Panc1 (cell line): ENCODE measurements around the gene APLF. TPM values are rescaled to one million over a fixed set of nuclear protein-coding genes. Genes with fewer than 3 reads are reported as not detected.

ENCODE experiments used
- ATAC-seq: fragments of 200-7000 bp; cut with Tn5 transposase; 2 replicates; pipeline ENCODE4 v1.9.1; 2020; ENCODE audit warnings: mild to moderate bottlenecking, moderate library complexity
- BruUV-seq: library from RNA; stranded (reverse); fragments of 400-500 nt; replicated peaks from 2 replicates; lab custom pipeline; 2021; lab: Mats Ljungman, UMichigan
- CTCF ChIA-PET: fragments of 300-600 bp; sonication (Branson Sonifier 250); formaldehyde crosslinking; loops from one replicate; lab custom pipeline; 2022; ENCODE audit warnings: antibody characterized with exemption; lab: Charles Lee
- POLR2A ChIA-PET: fragments of 300-600 bp; sonication (Branson Sonifier 250); formaldehyde crosslinking; loops from one replicate; lab custom pipeline; 2022; ENCODE audit warnings: antibody characterized with exemption; lab: Charles Lee
- DNase-seq: peaks from one replicate; pipeline ENCODE4 v3.0.0-alpha.2; 2010; ENCODE audit warnings: low read depth, low spot score
- H3K27ac ChIP-seq: 2 replicates; pipeline ENCODE4 v1.5.1; 2011; ENCODE audit warnings: mild to moderate bottlenecking, low read length, inconsistent platforms
- H3K27me3 ChIP-seq: fragments of 200-500 bp; sonication (Bioruptor generic); 2 replicates; pipeline ENCODE4 v1.6.0; 2014; ENCODE audit warnings: low read length, inconsistent platforms; ENCODE audit not compliant: control insufficient read depth, insufficient read depth
- H3K36me3 ChIP-seq: fragments of 200-500 bp; sonication (Bioruptor generic); 2 replicates; pipeline ENCODE4 v1.5.1; 2014; ENCODE audit warnings: inconsistent platforms, mild to moderate bottlenecking, low read length, moderate library complexity; ENCODE audit not compliant: control insufficient read depth, insufficient read depth
- H3K4me1 ChIP-seq: 2 replicates; pipeline ENCODE4 v1.5.1; 2011; ENCODE audit warnings: inconsistent platforms, mild to moderate bottlenecking, low read length, moderate library complexity; ENCODE audit not compliant: control insufficient read depth, insufficient read depth
- H3K4me3 ChIP-seq, 2 experiments: 2 replicates each; pipeline ENCODE4 v1.5.1; 2011 to 2012; ENCODE audit warnings: low read depth in 2 of 2, low read length in 2 of 2, mild to moderate bottlenecking in 2 of 2, inconsistent platforms in 1 of 2, moderate library complexity in 1 of 2
- H3K9me3 ChIP-seq: fragments of 200-500 bp; sonication (Bioruptor generic); 2 replicates; pipeline ENCODE4 v1.5.1; 2014; ENCODE audit warnings: low read depth, mild to moderate bottlenecking, inconsistent platforms, low read length, moderate library complexity; ENCODE audit not compliant: control insufficient read depth, insufficient read depth
- POLR2AphosphoS5 ChIP-seq: IDR thresholded peaks from 2 replicates; pipeline ENCODE4 v1.6.1; 2012; ENCODE audit warnings: mild to moderate bottlenecking, low read depth, low read length, moderate library complexity
- SIN3A ChIP-seq: IDR thresholded peaks from 2 replicates; pipeline ENCODE4 v1.6.1; 2012; ENCODE audit warnings: low read depth, mild to moderate bottlenecking, low read length, moderate library complexity, borderline replicate concordance; ENCODE audit not compliant: insufficient read depth
- TCF7L2 ChIP-seq: IDR thresholded peaks from 2 replicates; pipeline ENCODE4 v1.6.1; 2011; ENCODE audit warnings: mild to moderate bottlenecking, low read depth, low read length, inconsistent platforms
- in situ Hi-C: cut with HindIII; loops from 2 replicates; pipeline ENCODE4 v1.10.0; 2016; ENCODE audit warnings: low sequenced_read_pairs, low pct_unique_long_range_greater_than_20kb
- intact Hi-C: fragments of 100-400 bp; cut with micrococcal nuclease; formaldehyde crosslinking; loops from one replicate; pipeline ENCODE4 v1.10.0; 2022; ENCODE audit not compliant: unreplicated experiment
- total RNA-seq: library from RNA; stranded (reverse); gene quantifications from one replicate; pipeline ENCODE4 v1.2.1, GENCODE V29; 2021; ENCODE audit not compliant: unreplicated experiment
- TF ChIP-seq, protein P1 (sequence below), 2 experiments: IDR thresholded peaks; 2 replicates each; pipeline ENCODE4 v1.6.1; 2011 to 2012; ENCODE audit warnings: low read depth in 2 of 2, control low read depth in 1 of 2, low read length in 1 of 2, mild to moderate bottlenecking in 1 of 2, moderate library complexity in 1 of 2; ENCODE audit not compliant: insufficient read depth in 1 of 2
- TF ChIP-seq, protein P2 (sequence below): fragments of 450-650 bp; IDR thresholded peaks from 2 replicates; pipeline ENCODE4 v1.5.1; 2017; ENCODE audit warnings: mild to moderate bottlenecking

APLF gene
- total RNA-seq, 1 experiment from 2014 or later, result 2.6 TPM

DNA sequence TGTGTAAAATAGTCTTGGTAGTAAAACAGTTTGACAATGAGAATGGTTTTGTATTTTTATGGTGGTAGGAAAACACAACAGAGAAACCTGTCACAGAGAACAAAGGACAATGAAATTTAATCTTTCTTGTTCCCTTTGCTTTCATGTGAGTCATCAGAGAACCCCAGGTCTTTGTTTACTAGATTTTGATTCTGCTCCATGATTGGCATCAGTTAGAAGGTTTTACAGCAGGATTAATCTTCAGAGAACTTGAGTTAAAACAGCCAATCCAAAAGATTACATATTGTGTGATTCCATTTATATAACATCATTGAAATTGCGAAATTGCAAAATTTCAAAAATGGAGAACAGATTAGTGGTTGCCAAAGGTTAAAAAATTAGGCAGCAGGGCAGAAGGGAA is 2.5 kb downstream of the APLF start:
- Histone ChIP-seq H3K4me3 (no peak overlapping the region), H3K27ac (no peak overlapping the region), H3K36me3 (no peaks in the 10 kb centered on the region), H3K4me1 (peaks cover 17% of the 10 kb centered on the region), H3K9me3 (no peaks in the 10 kb centered on the region), H3K27me3 (no peaks in the 10 kb centered on the region)
- intact Hi-C loops, result no loop called here
- BruUV-seq, result no TSS peak
- ATAC-seq, result no peak
- DNase-seq, result no peak
- CTCF ChIA-PET, result no interaction called here
- POLR2A ChIA-PET, result interaction anchor here (0.6 kb wide), 2 partner anchors 11 to 239 kb away, joined by 3 to 4 read pairs; no protein-coding TSS in a partner anchor
- in situ Hi-C loops, result no loop called here
- TF ChIP-seq, protein P1, sequence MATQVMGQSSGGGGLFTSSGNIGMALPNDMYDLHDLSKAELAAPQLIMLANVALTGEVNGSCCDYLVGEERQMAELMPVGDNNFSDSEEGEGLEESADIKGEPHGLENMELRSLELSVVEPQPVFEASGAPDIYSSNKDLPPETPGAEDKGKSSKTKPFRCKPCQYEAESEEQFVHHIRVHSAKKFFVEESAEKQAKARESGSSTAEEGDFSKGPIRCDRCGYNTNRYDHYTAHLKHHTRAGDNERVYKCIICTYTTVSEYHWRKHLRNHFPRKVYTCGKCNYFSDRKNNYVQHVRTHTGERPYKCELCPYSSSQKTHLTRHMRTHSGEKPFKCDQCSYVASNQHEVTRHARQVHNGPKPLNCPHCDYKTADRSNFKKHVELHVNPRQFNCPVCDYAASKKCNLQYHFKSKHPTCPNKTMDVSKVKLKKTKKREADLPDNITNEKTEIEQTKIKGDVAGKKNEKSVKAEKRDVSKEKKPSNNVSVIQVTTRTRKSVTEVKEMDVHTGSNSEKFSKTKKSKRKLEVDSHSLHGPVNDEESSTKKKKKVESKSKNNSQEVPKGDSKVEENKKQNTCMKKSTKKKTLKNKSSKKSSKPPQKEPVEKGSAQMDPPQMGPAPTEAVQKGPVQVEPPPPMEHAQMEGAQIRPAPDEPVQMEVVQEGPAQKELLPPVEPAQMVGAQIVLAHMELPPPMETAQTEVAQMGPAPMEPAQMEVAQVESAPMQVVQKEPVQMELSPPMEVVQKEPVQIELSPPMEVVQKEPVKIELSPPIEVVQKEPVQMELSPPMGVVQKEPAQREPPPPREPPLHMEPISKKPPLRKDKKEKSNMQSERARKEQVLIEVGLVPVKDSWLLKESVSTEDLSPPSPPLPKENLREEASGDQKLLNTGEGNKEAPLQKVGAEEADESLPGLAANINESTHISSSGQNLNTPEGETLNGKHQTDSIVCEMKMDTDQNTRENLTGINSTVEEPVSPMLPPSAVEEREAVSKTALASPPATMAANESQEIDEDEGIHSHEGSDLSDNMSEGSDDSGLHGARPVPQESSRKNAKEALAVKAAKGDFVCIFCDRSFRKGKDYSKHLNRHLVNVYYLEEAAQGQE (IDR thresholded peaks at IDR 0.05; ENCODE audit: insufficient read depth in 1 of 2, low read depth in 2 of 2, low read length in 1 of 2), result no peak
- TF ChIP-seq POLR2AphosphoS5 (no peak), SIN3A (no peak)

DNA sequence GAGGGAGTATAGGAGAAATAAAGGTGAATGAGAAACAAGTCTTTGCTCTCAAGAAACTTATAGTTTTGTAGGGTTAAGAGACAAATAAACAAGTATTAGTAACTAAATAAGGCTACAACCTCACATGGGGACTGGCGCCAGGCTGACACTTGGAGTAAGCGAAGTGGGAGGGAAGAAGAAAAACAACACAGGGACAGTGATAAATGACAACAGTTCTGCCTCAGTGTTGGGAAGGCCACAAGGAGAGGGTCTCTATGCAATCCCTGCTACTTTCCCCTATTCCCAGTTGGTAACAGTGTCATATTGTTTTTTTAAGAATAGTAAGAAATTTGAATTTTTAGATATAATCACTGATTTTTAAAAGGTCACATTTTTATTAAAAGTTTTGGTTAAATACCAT is 4.0 kb downstream of the APLF start:
- no peaks in the 10 kb centered on the region for H3K27me3 ChIP-seq
- CTCF ChIA-PET, result no interaction called here
- H3K4me3 ChIP-seq, result no peak overlapping the region
- ATAC-seq (no peak), DNase-seq (no peak)
- H3K9me3 ChIP-seq, result no peaks in the 10 kb centered on the region
- BruUV-seq, result no TSS peak
- H3K4me1 ChIP-seq, result peaks cover 13% of the 10 kb centered on the region
- TF ChIP-seq TCF7L2, result no peak
- no peak for TF ChIP-seq SIN3A
- TF ChIP-seq, protein P2, sequence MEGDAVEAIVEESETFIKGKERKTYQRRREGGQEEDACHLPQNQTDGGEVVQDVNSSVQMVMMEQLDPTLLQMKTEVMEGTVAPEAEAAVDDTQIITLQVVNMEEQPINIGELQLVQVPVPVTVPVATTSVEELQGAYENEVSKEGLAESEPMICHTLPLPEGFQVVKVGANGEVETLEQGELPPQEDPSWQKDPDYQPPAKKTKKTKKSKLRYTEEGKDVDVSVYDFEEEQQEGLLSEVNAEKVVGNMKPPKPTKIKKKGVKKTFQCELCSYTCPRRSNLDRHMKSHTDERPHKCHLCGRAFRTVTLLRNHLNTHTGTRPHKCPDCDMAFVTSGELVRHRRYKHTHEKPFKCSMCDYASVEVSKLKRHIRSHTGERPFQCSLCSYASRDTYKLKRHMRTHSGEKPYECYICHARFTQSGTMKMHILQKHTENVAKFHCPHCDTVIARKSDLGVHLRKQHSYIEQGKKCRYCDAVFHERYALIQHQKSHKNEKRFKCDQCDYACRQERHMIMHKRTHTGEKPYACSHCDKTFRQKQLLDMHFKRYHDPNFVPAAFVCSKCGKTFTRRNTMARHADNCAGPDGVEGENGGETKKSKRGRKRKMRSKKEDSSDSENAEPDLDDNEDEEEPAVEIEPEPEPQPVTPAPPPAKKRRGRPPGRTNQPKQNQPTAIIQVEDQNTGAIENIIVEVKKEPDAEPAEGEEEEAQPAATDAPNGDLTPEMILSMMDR, result no peak
- TF ChIP-seq, protein P1 (IDR thresholded peaks at IDR 0.05; ENCODE audit: insufficient read depth in 1 of 2, low read depth in 2 of 2, low read length in 1 of 2), result no peak
- no peak for TF ChIP-seq POLR2AphosphoS5
- POLR2A ChIA-PET, result no interaction called here
- H3K36me3 ChIP-seq, result no peaks in the 10 kb centered on the region
- intact Hi-C loops, result no loop called here
- in situ Hi-C loops, result no loop called here
- H3K27ac ChIP-seq, result no peak overlapping the region
